Brain microvascular endothelial cell (primary cell): ENCODE measurements around the gene PRDM15.

Experiments used
- DNase-seq: peaks from one replicate; pipeline ENCODE4 v3.0.0-alpha.2; 2020
- H3K27ac ChIP-seq: fragments of 250-450 bp; sonication (Bioruptor Pico); 2 replicates; pipeline ENCODE4 v1.5.1; 2020; ENCODE audit warnings: mild to moderate bottlenecking, moderate library complexity
- H3K27me3 ChIP-seq: fragments of 250-450 bp; sonication (Bioruptor Pico); replicated peaks from 2 replicates; pipeline ENCODE4 v1.5.1; 2020; ENCODE audit warnings: mild to moderate bottlenecking
- H3K36me3 ChIP-seq: fragments of 250-450 bp; sonication (Bioruptor Pico); replicated peaks from 2 replicates; pipeline ENCODE4 v1.5.1; 2020; ENCODE audit warnings: mild to moderate bottlenecking
- H3K4me3 ChIP-seq: 2 replicates; pipeline ENCODE4 v1.5.1; 2011; ENCODE audit warnings: low read depth, mild to moderate bottlenecking, control low read depth, low read length, moderate library complexity
- CTCF ChIP-seq: IDR thresholded peaks from 2 replicates; pipeline ENCODE4 v1.5.1; 2011; ENCODE audit warnings: low read depth, mild to moderate bottlenecking, moderate library complexity, low read length, control low read depth, inconsistent platforms; ENCODE audit errors: missing control alignments
- in situ Hi-C: cut with HindIII; loops from 2 replicates; pipeline ENCODE4 v1.10.0; 2017; ENCODE audit warnings: low sequenced_read_pairs, low pct_ligation_motif_present

The PRDM15 gene

GRCh38 chr21:41879190-41879998 lies at the start of gene PRDM15:
Gene PRDM15, minus strand, starts transcription at chr21:41879344. Its CDS starts 18,981 bp downstream, at chr21:41860363.
- DNase-seq: peak; percentile 65
- H3K27me3 ChIP-seq: no peaks in the 10 kb centered on the region
- peak within 1 kb of the TSS; percentile 79 for H3K4me3 ChIP-seq
- TF ChIP-seq CTCF: no peak
- no peaks in the 10 kb centered on the region for H3K36me3 ChIP-seq
- H3K27ac ChIP-seq: peak within 1 kb of the TSS; percentile 91
- in situ Hi-C loops: no loop called here

GRCh38 chr21:41928621-41929220 lies 49.6 kb upstream of the PRDM15 start:
- DNase-seq: no peak
- no peak for TF ChIP-seq CTCF
- no peaks in the 10 kb centered on the region for H3K36me3 ChIP-seq
- H3K4me3 ChIP-seq: no peak overlapping the region
- H3K27ac ChIP-seq: no peak overlapping the region
- in situ Hi-C loops: no loop called here
- no peaks in the 10 kb centered on the region for H3K27me3 ChIP-seq

GRCh38 chr21:41927727-41928409 lies 48.7 kb upstream of the PRDM15 start:
- no peak for TF ChIP-seq CTCF
- Histone ChIP-seq H3K27me3 (no peaks in the 10 kb centered on the region), H3K27ac (no peak overlapping the region), H3K4me3 (no peak overlapping the region), H3K36me3 (no peaks in the 10 kb centered on the region)
- no peak for DNase-seq
- in situ Hi-C loops: no loop called here

- DNase-seq: no peak
- H3K27ac ChIP-seq: peak overlapping the region; percentile 98
- no peak for TF ChIP-seq CTCF
- in situ Hi-C loops: no loop called here
- peak overlapping the region; percentile 41 for H3K4me3 ChIP-seq
- no peaks in the 10 kb centered on the region for H3K36me3 ChIP-seq
- H3K27me3 ChIP-seq: no peaks in the 10 kb centered on the region
These were observed 47.6 kb upstream of the PRDM15 start for GRCh38 chr21:41926807-41927171.

- peak; percentile 45 for DNase-seq
- H3K27me3 ChIP-seq: no peaks in the 10 kb centered on the region
- TF ChIP-seq CTCF: no peak
- H3K36me3 ChIP-seq: no peaks in the 10 kb centered on the region
- peak overlapping the region; percentile 41 for H3K4me3 ChIP-seq
- in situ Hi-C loops: no loop called here
- peak overlapping the region; percentile 98 for H3K27ac ChIP-seq
These were observed 47.1 kb upstream of the PRDM15 start for GRCh38 chr21:41926117-41926806.
